IPS-18a (cell line): ENCODE measurements around the gene SLC24A3.

Source experiments
- H3K27ac ChIP-seq: one replicate; pipeline ENCODE4 v1.5.1; 2013; ENCODE audit warnings: low read length
- H3K27me3 ChIP-seq: one replicate; pipeline ENCODE4 v1.6.1; 2013; ENCODE audit warnings: mild to moderate bottlenecking, low read length; ENCODE audit not compliant: control insufficient read depth, insufficient read depth
- H3K36me3 ChIP-seq: one replicate; pipeline ENCODE4 v1.6.1; 2013; ENCODE audit warnings: low read depth, low read length; ENCODE audit not compliant: control insufficient read depth
- H3K4me1 ChIP-seq: one replicate; pipeline ENCODE4 v1.6.1; 2013; ENCODE audit warnings: low read depth, low read length; ENCODE audit not compliant: control insufficient read depth
- H3K4me3 ChIP-seq: one replicate; pipeline ENCODE4 v1.5.1; 2013; ENCODE audit warnings: low read length
- H3K9ac ChIP-seq: one replicate; pipeline ENCODE4 v1.6.1; 2013; ENCODE audit warnings: mild to moderate bottlenecking, low read length, moderate library complexity
- H3K9me3 ChIP-seq: one replicate; pipeline ENCODE4 v1.6.1; 2013; ENCODE audit warnings: low read depth, low read length; ENCODE audit not compliant: control insufficient read depth

Gene SLC24A3

DNA sequence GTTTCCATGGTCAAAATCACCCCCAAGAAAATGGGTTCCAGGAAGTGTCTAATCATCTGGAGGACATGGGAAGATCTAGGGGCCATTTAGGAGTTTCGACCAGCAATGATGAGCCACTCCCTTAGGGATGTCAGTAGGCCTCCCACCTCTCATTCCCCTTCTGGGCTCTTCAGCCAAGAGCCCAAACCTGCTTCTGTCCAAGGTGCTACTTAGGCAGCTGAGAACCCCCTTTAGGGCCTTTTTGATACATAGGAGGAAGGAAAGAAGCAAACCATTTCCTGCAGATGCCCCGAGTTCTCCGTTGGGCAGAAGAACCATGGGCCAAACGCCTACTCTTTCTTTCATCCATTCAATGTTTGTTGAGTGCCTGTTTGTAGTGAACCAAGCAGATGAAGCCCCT, 404.2 kb downstream of the SLC24A3 start:
- H3K9ac ChIP-seq, result no peak overlapping the region
- H3K27me3 ChIP-seq, result no peaks in the 10 kb centered on the region
- peaks cover 23% of the 10 kb centered on the region for H3K4me1 ChIP-seq

GRCh38 chr20:19617256-19617655, 404.8 kb downstream of the SLC24A3 start:
- no peaks in the 10 kb centered on the region for H3K9me3 ChIP-seq

More for the DNA sequence above, 404.2 kb downstream of the SLC24A3 start:
- Histone ChIP-seq H3K9me3 (no peaks in the 10 kb centered on the region), H3K4me3 (no peak overlapping the region), H3K27ac (no peak overlapping the region), H3K36me3 (no peaks in the 10 kb centered on the region)

GRCh38 chr20:19618711-19619110, 406.3 kb downstream of the SLC24A3 start:
- H3K4me1 ChIP-seq, result peaks cover 23% of the 10 kb centered on the region
- no peak overlapping the region for H3K9ac ChIP-seq
- H3K4me3 ChIP-seq, result no peak overlapping the region
- H3K27me3 ChIP-seq, result no peaks in the 10 kb centered on the region
- no peaks in the 10 kb centered on the region for H3K9me3 ChIP-seq
- no peak overlapping the region for H3K27ac ChIP-seq
- H3K36me3 ChIP-seq, result no peaks in the 10 kb centered on the region

More at GRCh38 chr20:19617256-19617655, 404.8 kb downstream of the SLC24A3 start:
- Histone ChIP-seq H3K36me3 (no peaks in the 10 kb centered on the region), H3K27me3 (no peaks in the 10 kb centered on the region), H3K27ac (no peak overlapping the region), H3K4me1 (peaks cover 23% of the 10 kb centered on the region), H3K9ac (no peak overlapping the region), H3K4me3 (no peak overlapping the region)

GRCh38 chr20:19619904-19620430, 407.5 kb downstream of the SLC24A3 start:
- H3K27me3 ChIP-seq, result no peaks in the 10 kb centered on the region
- H3K36me3 ChIP-seq, result no peaks in the 10 kb centered on the region
- no peak overlapping the region for H3K4me3 ChIP-seq
- no peaks in the 10 kb centered on the region for H3K9me3 ChIP-seq
- H3K4me1 ChIP-seq, result peaks cover 23% of the 10 kb centered on the region
- no peak overlapping the region for H3K9ac ChIP-seq
- H3K27ac ChIP-seq, result no peak overlapping the region

GRCh38 chr20:19620446-19620845, 408.0 kb downstream of the SLC24A3 start:
- no peak overlapping the region for H3K27ac ChIP-seq
- H3K9ac ChIP-seq, result no peak overlapping the region
- H3K4me3 ChIP-seq, result no peak overlapping the region
- no peaks in the 10 kb centered on the region for H3K36me3 ChIP-seq
- no peaks in the 10 kb centered on the region for H3K27me3 ChIP-seq
- peaks cover 23% of the 10 kb centered on the region for H3K4me1 ChIP-seq
- no peaks in the 10 kb centered on the region for H3K9me3 ChIP-seq

DNA sequence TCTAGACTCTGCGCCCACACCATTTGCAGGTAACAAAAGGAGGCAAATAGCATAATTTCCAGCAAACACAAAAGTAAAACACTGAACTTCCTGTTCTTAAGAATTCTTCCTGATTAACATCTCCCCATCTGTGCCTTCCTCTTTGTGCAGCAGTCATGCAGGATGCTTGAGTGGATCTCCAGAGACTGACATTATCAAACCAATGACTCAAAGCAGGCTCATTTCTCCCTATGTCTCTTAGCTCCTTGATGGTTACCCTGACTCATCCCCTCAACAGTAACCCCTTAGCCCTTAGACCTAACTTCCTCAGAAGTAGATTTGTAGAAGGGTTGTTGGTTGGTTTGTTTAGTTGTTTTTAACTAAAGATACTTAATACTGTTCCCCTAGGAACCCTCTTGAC, 408.6 kb downstream of the SLC24A3 start:
- no peak overlapping the region for H3K27ac ChIP-seq

GRCh38 chr20:19624221-19624965, 412.0 kb downstream of the SLC24A3 start:
- Histone ChIP-seq H3K27me3 (no peaks in the 10 kb centered on the region), H3K4me3 (no peak overlapping the region), H3K9ac (no peak overlapping the region), H3K36me3 (no peaks in the 10 kb centered on the region), H3K27ac (no peak overlapping the region), H3K4me1 (peaks cover 21% of the 10 kb centered on the region), H3K9me3 (no peaks in the 10 kb centered on the region)

More for the DNA sequence above, 408.6 kb downstream of the SLC24A3 start:
- Histone ChIP-seq H3K4me1 (peaks cover 23% of the 10 kb centered on the region), H3K4me3 (no peak overlapping the region), H3K36me3 (no peaks in the 10 kb centered on the region), H3K27me3 (no peaks in the 10 kb centered on the region), H3K9ac (no peak overlapping the region), H3K9me3 (no peaks in the 10 kb centered on the region)

DNA sequence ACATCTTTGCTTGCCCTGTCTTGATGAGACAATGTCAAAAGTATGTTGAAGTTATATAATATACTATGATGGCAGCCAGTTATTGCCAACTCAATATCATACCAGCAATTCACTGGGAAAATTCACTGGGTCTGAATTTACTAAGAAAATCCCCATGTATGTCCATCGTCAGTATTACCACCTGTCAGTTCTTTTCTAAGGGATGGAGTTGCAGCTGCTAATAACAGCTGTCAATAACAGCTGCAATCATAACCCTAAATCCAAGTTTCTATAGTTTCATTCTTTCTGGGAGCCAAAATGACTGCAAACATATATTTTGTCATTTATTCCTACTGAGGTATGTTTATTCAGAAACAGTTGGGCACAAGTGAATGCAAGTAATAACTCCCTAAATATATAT, 413.0 kb downstream of the SLC24A3 start:
- Histone ChIP-seq H3K9ac (no peak overlapping the region), H3K36me3 (no peaks in the 10 kb centered on the region), H3K4me1 (peaks cover 10% of the 10 kb centered on the region), H3K27me3 (no peaks in the 10 kb centered on the region), H3K27ac (no peak overlapping the region), H3K4me3 (no peak overlapping the region), H3K9me3 (no peaks in the 10 kb centered on the region)

- no peak overlapping the region for H3K9ac ChIP-seq
- H3K27me3 ChIP-seq, result no peaks in the 10 kb centered on the region
- H3K4me3 ChIP-seq, result no peak overlapping the region
- no peaks in the 10 kb centered on the region for H3K4me1 ChIP-seq
- H3K36me3 ChIP-seq, result no peaks in the 10 kb centered on the region
- H3K9me3 ChIP-seq, result no peaks in the 10 kb centered on the region
- no peak overlapping the region for H3K27ac ChIP-seq
These were observed 414.5 kb downstream of the SLC24A3 start for GRCh38 chr20:19626896-19627295.

- Histone ChIP-seq H3K4me3 (no peak overlapping the region), H3K27me3 (no peaks in the 10 kb centered on the region), H3K36me3 (no peaks in the 10 kb centered on the region), H3K4me1 (no peaks in the 10 kb centered on the region), H3K27ac (peak overlapping the region; percentile 66), H3K9me3 (no peaks in the 10 kb centered on the region), H3K9ac (peak overlapping the region; percentile 45)
These were observed 416.2 kb downstream of the SLC24A3 start for GRCh38 chr20:19628570-19629134.

GRCh38 chr20:19631410-19631809, 419.0 kb downstream of the SLC24A3 start:
- Histone ChIP-seq H3K4me3 (no peak overlapping the region), H3K9me3 (no peaks in the 10 kb centered on the region), H3K27me3 (no peaks in the 10 kb centered on the region), H3K36me3 (no peaks in the 10 kb centered on the region), H3K4me1 (no peaks in the 10 kb centered on the region), H3K9ac (no peak overlapping the region), H3K27ac (no peak overlapping the region)

DNA sequence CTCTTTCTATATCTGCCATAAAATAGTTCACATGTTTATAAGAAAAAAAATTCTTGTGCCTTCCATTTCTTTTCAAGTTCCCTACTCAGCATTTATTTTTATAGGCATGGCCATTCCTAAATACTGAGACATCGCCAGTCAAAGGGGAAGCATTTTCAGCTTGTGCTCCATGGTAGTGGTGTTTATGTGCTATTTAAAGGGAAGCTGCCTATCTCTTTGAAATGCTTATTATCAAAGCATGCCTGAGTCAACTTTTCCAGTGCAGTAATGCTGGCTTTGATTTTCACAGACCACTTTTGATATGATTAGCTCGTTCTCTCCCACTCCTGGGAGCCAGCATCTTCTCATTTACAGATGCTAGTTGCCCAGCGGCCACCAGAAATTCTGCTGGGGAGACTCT, 421.5 kb downstream of the SLC24A3 start:
- H3K9ac ChIP-seq, result no peak overlapping the region
- no peaks in the 10 kb centered on the region for H3K4me1 ChIP-seq
- no peaks in the 10 kb centered on the region for H3K36me3 ChIP-seq
- no peak overlapping the region for H3K4me3 ChIP-seq
- H3K9me3 ChIP-seq, result no peaks in the 10 kb centered on the region
- no peak overlapping the region for H3K27ac ChIP-seq
- no peaks in the 10 kb centered on the region for H3K27me3 ChIP-seq
